ENCODE results near the gene JKAMP.

Gene JKAMP

DNA sequence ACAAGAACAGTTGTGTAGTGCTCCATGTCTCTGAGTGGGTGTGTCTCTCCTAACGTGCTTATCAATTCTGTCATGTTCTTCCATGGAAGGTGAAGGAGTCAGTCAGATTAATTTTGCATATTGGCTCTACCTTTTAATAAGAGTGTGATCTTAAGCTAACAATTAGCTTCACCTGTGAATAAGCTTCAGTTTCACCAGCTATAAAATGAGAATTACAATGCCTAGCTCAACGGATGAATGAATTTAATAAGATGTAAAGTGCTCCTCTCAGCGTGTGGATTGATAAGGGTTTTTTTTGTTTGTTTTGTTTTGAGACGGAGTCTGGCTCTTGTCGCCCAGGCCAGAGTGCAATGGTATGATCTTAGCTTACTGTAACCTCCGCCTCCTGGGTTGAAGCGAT lies 59.6 kb downstream of the JKAMP start:
- DNase-seq: no peak

DNA sequence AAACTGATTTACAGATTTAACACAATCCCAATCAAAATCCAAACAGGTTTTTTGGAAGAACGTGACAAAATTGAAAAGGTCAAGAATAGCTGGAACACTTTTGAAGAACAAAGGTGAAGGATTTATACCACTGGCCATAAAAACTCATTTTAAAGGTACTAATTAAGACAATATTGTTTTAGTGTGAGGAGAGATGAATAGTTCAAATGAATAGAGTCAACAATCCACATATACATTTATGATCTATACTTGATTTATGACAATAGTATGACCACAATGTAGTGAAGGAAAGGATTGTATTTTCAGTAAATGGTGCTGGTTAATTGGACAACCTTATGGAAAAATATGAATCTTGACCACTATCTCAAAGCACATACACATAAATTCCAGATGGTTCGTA lies 63.0 kb downstream of the JKAMP start:
- DNase-seq: no peak

Data from activated CD4-positive, alpha-beta T cell treated with anti-CD3 and anti-CD28 coated beads, Interleukin-2, Interleukin-6, amounts not matched to agents 100 ng/mL and 50 ng/mL, durations not matched to agents 16 hours and 8 hours (primary cell).